ENCODE results near the gene TBCEL.

The TBCEL gene

DNA sequence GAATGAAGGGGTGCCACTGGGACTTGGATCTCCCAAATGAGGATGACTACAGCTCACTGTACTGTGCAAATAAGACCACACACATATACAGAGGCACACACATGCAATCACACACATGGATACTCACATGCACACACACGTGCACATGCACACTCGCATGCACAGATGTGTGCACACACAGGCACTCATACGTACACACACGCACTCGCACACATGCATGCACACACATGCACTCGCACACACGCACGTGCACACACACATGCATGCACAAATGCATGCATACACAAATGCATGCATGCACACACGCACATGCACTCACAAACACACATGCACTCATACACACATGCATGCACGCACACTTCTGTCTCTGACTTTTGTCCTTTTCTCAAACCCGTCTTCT is 113.1 kb downstream of the TBCEL start:
- no peak for DNase-seq (ENCODE audit: low read depth in 2 of 2, low spot score in 1 of 2)

DNA sequence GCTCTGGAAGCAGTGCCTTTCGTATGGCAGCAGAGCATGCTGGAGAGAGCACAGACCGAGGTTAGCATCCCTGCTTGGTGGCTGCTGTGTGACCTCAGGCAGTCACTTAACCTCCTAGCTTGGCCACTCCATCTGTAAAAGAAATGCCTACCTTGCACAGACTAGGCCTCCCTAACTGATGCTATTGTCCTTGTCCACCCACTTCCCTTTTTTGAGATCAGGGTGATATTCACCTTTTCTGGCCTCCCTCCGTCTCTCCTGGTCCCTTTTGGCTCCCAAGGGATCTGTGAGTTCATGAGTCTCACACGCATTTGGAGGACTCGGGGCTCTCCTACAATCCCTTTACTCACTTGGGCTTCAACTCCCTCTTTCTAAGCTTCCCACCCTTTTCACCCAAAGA is 114.4 kb downstream of the TBCEL start:
- DNase-seq (ENCODE audit: low read depth in 2 of 2, low spot score in 1 of 2): no peak

DNA sequence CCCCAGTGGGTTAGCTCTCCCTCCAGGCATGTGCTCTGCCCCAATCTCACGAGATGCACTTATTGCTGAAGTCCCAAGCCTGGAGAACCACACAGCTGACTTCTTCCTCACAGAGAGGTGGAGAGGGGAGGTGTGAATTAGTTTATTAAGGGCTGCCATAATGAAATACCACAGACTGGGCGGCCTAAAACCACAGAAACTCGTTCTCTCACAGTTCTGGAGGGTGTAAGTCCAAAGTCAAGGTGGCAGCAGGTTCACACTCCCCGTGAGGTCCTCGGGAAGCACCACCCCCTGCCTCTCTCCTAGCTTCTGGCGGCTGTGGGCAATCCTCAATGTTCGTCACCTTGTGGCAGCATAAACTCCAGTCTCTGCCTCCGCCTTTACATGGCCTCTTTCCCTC is 116.5 kb downstream of the TBCEL start:
- no peak for DNase-seq (ENCODE audit: low read depth in 2 of 2, low spot score in 1 of 2)
